Naive thymus-derived CD4-positive, alpha-beta T cell (primary cell): ENCODE results near the gene HEG1. TPM values are rescaled to one million over a fixed set of nuclear protein-coding genes. Genes with fewer than 3 reads are reported as not detected.
"Not testable (repeated sequence)": the region's sequence is repeated elsewhere in the genome, so short reads cannot be mapped to it uniquely, and the experiment has no call there.

Experiments used
- ATAC-seq: fragments of 150-1000 bp; cut with Tn5 transposase; 2 replicates; pipeline ENCODE4 v1.10.0; 2021; ENCODE audit warnings: mild to moderate bottlenecking, moderate library complexity
- CTCF ChIA-PET: fragments of 350-600 bp; sonication (Branson Sonifier 250); formaldehyde crosslinking; loops from one replicate; lab custom pipeline; 2021; ENCODE audit warnings: antibody characterized with exemption; lab: Charles Lee
- POLR2A ChIA-PET: fragments of 350-600 bp; sonication (Branson Sonifier 250); formaldehyde crosslinking; loops from one replicate; lab custom pipeline; 2021; ENCODE audit warnings: antibody characterized with exemption, inconsistent platforms; lab: Charles Lee
- DNase-seq, 9 donors: peaks; one replicate each; pipeline versions ENCODE4 v3.0.0 to v3.0.0-alpha.2; 2020 to 2022; ENCODE audit warnings: mixed read lengths in 1 of 9
- H3K27ac ChIP-seq: one replicate; pipeline ENCODE4 v1.7.0; 2013; ENCODE audit warnings: mild to moderate bottlenecking, low read depth, low read length, moderate library complexity
- H3K27me3 ChIP-seq, 2 donors: one replicate each; pipeline ENCODE4 v1.7.0; 2013; ENCODE audit warnings: low read length in 2 of 2, mild to moderate bottlenecking in 2 of 2, moderate library complexity in 2 of 2; ENCODE audit not compliant: control insufficient read depth in 2 of 2, insufficient read depth in 2 of 2
- H3K36me3 ChIP-seq, 3 experiments: 1 replicate in 2 of 3; 2 replicates in 1 of 3; pipeline ENCODE4 v1.7.0; 2013; ENCODE audit warnings: low read length in 3 of 3, mild to moderate bottlenecking in 3 of 3, moderate library complexity in 1 of 3; ENCODE audit not compliant: insufficient read depth in 3 of 3, control insufficient read depth in 2 of 3
- H3K4me1 ChIP-seq, 2 donors: one replicate each; pipeline ENCODE4 v1.7.0; 2013; ENCODE audit warnings: low read length in 2 of 2, mild to moderate bottlenecking in 2 of 2, moderate library complexity in 1 of 2; ENCODE audit not compliant: control insufficient read depth in 2 of 2, insufficient read depth in 2 of 2
- H3K4me3 ChIP-seq: 2 replicates; pipeline ENCODE4 v1.7.0; 2013; ENCODE audit warnings: mild to moderate bottlenecking, low read length
- H3K9me3 ChIP-seq, 3 experiments: 1 replicate in 2 of 3; 2 replicates in 1 of 3; pipeline ENCODE4 v1.7.0; 2013; ENCODE audit warnings: low read length in 3 of 3; ENCODE audit not compliant: control insufficient read depth in 2 of 3
- H3K27ac Mint-ChIP-seq, 9 donors: one replicate each; pipeline ENCODE4 v1.8.0; 2020 to 2022; ENCODE audit warnings: mixed read lengths in 9 of 9, mild to moderate bottlenecking in 8 of 9, moderate library complexity in 5 of 9, inconsistent platforms in 2 of 9
- H3K27me3 Mint-ChIP-seq, 5 donors: one replicate each; pipeline ENCODE4 v1.8.0; 2021 to 2022; ENCODE audit warnings: mixed read lengths in 5 of 5, mild to moderate bottlenecking in 1 of 5
- H3K36me3 Mint-ChIP-seq, 5 donors: one replicate each; pipeline ENCODE4 v1.8.0; 2020 to 2022; ENCODE audit warnings: mixed read lengths in 5 of 5, mild to moderate bottlenecking in 3 of 5, inconsistent platforms in 1 of 5
- H3K4me1 Mint-ChIP-seq, 7 donors: one replicate each; pipeline ENCODE4 v1.8.0; 2020 to 2022; ENCODE audit warnings: mixed read lengths in 7 of 7, mild to moderate bottlenecking in 3 of 7, inconsistent platforms in 1 of 7
- H3K4me3 Mint-ChIP-seq, 10 donors: one replicate each; pipeline ENCODE4 v1.8.0; 2020 to 2022; ENCODE audit warnings: mild to moderate bottlenecking in 10 of 10, mixed read lengths in 10 of 10, moderate library complexity in 6 of 10, inconsistent platforms in 2 of 10
- H3K9me3 Mint-ChIP-seq, 11 donors: one replicate each; pipeline ENCODE4 v1.8.0; 2020 to 2022; ENCODE audit warnings: mixed read lengths in 11 of 11, mild to moderate bottlenecking in 4 of 11, inconsistent platforms in 1 of 11, moderate library complexity in 1 of 11
- intact Hi-C, 2 donors: fragments of 100-400 bp; cut with micrococcal nuclease; formaldehyde crosslinking; loops; one replicate each; pipeline ENCODE4 v1.15.1; 2023
- polyA plus RNA-seq, 2 donors: library from polyadenylated mRNA; unstranded; fragments of 300-500 nt; fragmentation: Illumina TruSeq; gene quantifications; one replicate each; pipeline ENCODE4 v1.2.3, GENCODE V29; 2021
- total RNA-seq, 6 experiments: library from RNA in 5 of 6; stranded (reverse) in 5 of 6; gene quantifications; 1 replicate in 5 of 6; 2 replicates in 1 of 6; pipeline ENCODE4 v1.2.3 and lab custom pipeline; 2021 to 2026

The HEG1 gene
- total and polyA plus RNA-seq, 7 experiments from 2014 or later: 2.1 to 45.4 (median 17.6) TPM

DNA sequence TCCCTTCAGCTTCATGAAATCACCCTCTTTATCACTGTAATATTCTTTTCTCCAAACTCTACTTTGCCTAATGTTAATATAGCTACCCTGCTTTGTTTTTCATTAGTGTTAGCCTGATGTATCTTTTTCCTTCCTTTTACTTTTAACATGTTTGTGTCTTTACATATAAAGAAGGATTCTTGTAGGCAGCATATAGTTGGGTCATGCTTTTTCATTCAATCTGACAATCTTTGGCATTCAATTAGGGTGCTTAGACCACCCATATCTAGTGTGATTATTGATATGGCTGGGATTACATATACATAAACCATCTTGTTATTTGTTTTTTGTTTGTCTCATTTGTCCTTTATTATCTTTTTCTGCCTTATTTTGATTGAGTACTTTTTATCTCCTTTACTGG is 34.9 kb upstream of the HEG1 start:
- ChIA-PET POLR2A (no interaction called here), CTCF (no interaction called here)
- no peak overlapping the region for H3K4me3 Mint-ChIP-seq
- peaks cover 0 to 19% (median 0%) of the 10 kb centered on the region in 5 donors for H3K27me3 Mint-ChIP-seq
- Histone ChIP-seq H3K4me1 (no peaks in the 10 kb centered on the region), H3K4me3 (no peak overlapping the region), H3K27ac (no peak overlapping the region), H3K9me3 (no peaks in the 10 kb centered on the region), H3K36me3 (no peaks in the 10 kb centered on the region), H3K27me3 (no peaks in the 10 kb centered on the region)
- no peak overlapping the region for H3K27ac Mint-ChIP-seq
- no peaks in the 10 kb centered on the region for H3K4me1 Mint-ChIP-seq
- no peak for ATAC-seq
- peaks cover 0 to 8% (median 0%) of the 10 kb centered on the region in 11 donors for H3K9me3 Mint-ChIP-seq
- intact Hi-C loops: no loop called here
- no peak for DNase-seq
- H3K36me3 Mint-ChIP-seq: no peaks in the 10 kb centered on the region

DNA sequence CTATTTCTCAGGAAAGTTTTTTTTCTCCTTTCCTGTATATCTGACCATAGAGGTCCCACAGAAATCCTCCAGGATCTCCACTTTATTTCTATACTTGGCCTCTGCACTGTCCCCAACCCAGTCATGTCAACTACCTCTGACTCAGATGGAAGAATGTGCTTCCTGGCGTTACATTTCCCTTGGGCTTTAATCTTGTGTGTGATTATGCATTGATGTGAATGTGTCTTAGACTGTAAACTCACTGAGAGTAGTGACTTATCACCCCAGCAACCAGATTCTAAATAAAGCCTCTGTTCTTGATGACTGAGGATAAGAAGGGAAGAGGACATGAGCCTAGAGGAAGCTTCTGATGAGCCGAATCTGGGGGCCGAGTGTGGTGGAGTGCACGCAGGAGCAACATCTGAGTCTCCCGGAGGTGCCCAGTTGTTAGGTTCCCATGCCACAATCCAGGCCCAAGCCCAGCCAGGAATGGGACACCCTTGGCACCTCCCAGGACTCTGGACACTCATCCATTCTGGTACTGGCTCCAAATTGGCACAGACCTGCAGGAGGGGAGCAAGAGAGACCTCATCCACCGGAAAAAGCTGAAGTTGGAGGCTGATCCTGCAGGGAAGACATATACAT is 32.1 kb upstream of the HEG1 start:
- ChIA-PET POLR2A (no interaction called here), CTCF (no interaction called here)
- Mint-ChIP-seq H3K4me1 (no peaks in the 10 kb centered on the region), H3K27ac (no peak overlapping the region), H3K4me3 (no peak overlapping the region), H3K36me3 (no peaks in the 10 kb centered on the region), H3K9me3 (peaks cover 0 to 8% (median 0%) of the 10 kb centered on the region in 11 donors), H3K27me3 (peaks cover 0 to 34% (median 0%) of the 10 kb centered on the region in 5 donors)
- Histone ChIP-seq H3K36me3 (no peaks in the 10 kb centered on the region), H3K27me3 (no peaks in the 10 kb centered on the region), H3K4me3 (no peak overlapping the region), H3K4me1 (no peaks in the 10 kb centered on the region), H3K27ac (no peak overlapping the region), H3K9me3 (no peaks in the 10 kb centered on the region)
- DNase-seq: no peak
- intact Hi-C loops: no loop called here
- no peak for ATAC-seq

DNA sequence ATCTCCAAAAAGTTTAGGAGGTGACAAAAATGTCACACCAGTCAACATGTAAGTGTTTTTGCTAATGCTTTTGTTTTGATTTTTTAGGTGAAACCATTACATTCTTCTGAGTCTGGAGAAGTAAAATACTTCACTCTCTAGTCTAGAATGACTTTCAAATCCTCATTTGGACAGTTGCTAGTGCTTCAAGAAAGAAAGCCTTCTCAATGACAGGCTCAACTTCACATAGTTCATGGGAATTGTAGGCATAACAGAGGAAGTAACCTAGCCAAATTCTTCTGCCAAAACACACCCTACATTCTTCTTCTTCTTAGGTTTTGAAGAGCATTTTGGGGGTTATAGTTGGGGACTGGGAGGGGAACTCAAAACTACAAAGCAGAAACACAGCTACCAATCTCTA is 29.4 kb upstream of the HEG1 start:
- no peak for ATAC-seq
- no peaks in the 10 kb centered on the region for H3K36me3 ChIP-seq
- Mint-ChIP-seq H3K27me3 (peaks cover 0 to 38% (median 0%) of the 10 kb centered on the region in 5 donors), H3K4me3 (no peak overlapping the region), H3K27ac (no peak overlapping the region), H3K9me3 (no peaks in the 10 kb centered on the region), H3K4me1 (peaks cover 0 to 2% (median 0%) of the 10 kb centered on the region in 7 donors), H3K36me3 (peaks cover 0 to 2% (median 0%) of the 10 kb centered on the region in 5 donors)
- no peaks in the 10 kb centered on the region for H3K9me3 ChIP-seq
- no peaks in the 10 kb centered on the region for H3K4me1 ChIP-seq
- no peak for DNase-seq
- H3K27me3 ChIP-seq: no peaks in the 10 kb centered on the region
- ChIA-PET CTCF (no interaction called here), POLR2A (no interaction called here)
- no peak overlapping the region for H3K27ac ChIP-seq
- no peak overlapping the region for H3K4me3 ChIP-seq
- intact Hi-C loops: no loop called here

GRCh38 chr3:125083776-125084175 is 28.0 kb upstream of the HEG1 start:
- H3K36me3 Mint-ChIP-seq: peaks cover 0 to 5% (median 0%) of the 10 kb centered on the region in 5 donors
- Histone ChIP-seq H3K36me3 (no peaks in the 10 kb centered on the region), H3K27ac (no peak overlapping the region), H3K4me1 (no peaks in the 10 kb centered on the region), H3K4me3 (no peak overlapping the region), H3K9me3 (no peaks in the 10 kb centered on the region), H3K27me3 (no peaks in the 10 kb centered on the region)
- no peak overlapping the region for H3K27ac Mint-ChIP-seq
- ChIA-PET POLR2A (no interaction called here), CTCF (no interaction called here)
- H3K9me3 Mint-ChIP-seq: no peaks in the 10 kb centered on the region
- no peak overlapping the region for H3K4me3 Mint-ChIP-seq
- H3K27me3 Mint-ChIP-seq: peaks cover 0 to 39% (median 0%) of the 10 kb centered on the region in 5 donors
- peaks cover 0 to 8% (median 0%) of the 10 kb centered on the region in 7 donors for H3K4me1 Mint-ChIP-seq
- DNase-seq: no peak
- ATAC-seq: no peak
- intact Hi-C loops: no loop called here

DNA sequence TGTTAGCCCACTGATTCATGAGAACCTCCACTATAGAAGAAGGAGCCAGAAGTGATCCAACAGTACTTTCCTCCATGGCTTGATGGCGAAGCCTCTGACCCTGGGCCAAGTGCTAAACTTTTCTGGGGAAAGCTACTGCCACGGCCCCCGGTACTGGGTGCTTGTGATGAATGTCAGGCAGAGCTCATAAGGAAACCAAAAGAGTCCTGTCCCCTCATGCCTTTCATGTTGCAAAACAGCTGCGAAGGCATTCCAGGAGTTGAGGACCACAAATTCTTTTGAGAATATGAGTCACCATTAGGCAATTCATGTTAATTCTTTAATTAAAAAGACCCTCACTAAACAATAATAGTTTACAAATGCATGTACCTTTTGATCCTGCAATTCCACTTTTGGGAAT is 26.5 kb upstream of the HEG1 start:
- POLR2A ChIA-PET, H3K27ac Mint-ChIP-seq, H3K27ac ChIP-seq, H3K36me3 Mint-ChIP-seq, H3K9me3 Mint-ChIP-seq, DNase-seq, H3K4me3 Mint-ChIP-seq, H3K4me1 ChIP-seq, H3K9me3 ChIP-seq, CTCF ChIA-PET, H3K36me3 ChIP-seq, ATAC-seq, H3K27me3 ChIP-seq, intact Hi-C loops, H3K4me3 ChIP-seq: not testable (repeated sequence)
- Mint-ChIP-seq H3K27me3 (peaks cover 0 to 41% (median 0%) of the 10 kb centered on the region in 5 donors), H3K4me1 (peaks cover 0 to 16% (median 0%) of the 10 kb centered on the region in 7 donors)

DNA sequence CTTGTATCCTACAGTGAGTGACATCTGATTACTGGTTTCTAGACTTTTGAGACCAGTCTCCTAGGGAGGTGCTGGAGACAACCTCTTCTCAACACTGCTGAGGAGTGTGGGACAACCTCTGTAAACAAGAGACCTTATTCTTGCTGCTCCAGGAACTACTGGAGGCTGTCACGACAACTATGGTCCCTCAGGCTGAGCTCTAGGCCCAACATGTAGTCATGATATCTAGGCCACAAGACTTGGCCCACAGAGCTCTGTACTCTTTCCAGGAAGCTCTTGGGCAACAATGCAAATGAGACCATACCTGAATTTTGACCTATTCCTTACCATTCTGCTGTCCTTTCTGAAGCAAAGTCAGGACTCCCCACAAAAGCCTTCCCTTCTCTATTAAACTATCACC is 24.3 kb upstream of the HEG1 start:
- no peaks in the 10 kb centered on the region for H3K9me3 Mint-ChIP-seq
- no peaks in the 10 kb centered on the region for H3K27me3 ChIP-seq
- no peaks in the 10 kb centered on the region for H3K4me1 ChIP-seq
- no peak overlapping the region for H3K27ac ChIP-seq
- ATAC-seq (no peak), DNase-seq (no peak)
- H3K36me3 Mint-ChIP-seq: peaks cover 0 to 5% (median 0%) of the 10 kb centered on the region in 5 donors
- peaks cover 0 to 16% (median 0%) of the 10 kb centered on the region in 7 donors for H3K4me1 Mint-ChIP-seq
- intact Hi-C loops: no loop called here
- POLR2A ChIA-PET: no interaction called here
- no peaks in the 10 kb centered on the region for H3K36me3 ChIP-seq
- H3K4me3 Mint-ChIP-seq: no peak overlapping the region
- CTCF ChIA-PET: interaction anchor here (0.6 kb wide), 1 partner anchor 364 kb away, joined by 3 read pairs; no protein-coding TSS in a partner anchor
- H3K4me3 ChIP-seq: no peak overlapping the region
- no peaks in the 10 kb centered on the region for H3K9me3 ChIP-seq
- H3K27ac Mint-ChIP-seq: no peak overlapping the region
- peaks cover 0 to 51% (median 0%) of the 10 kb centered on the region in 5 donors for H3K27me3 Mint-ChIP-seq

GRCh38 chr3:125079675-125080045 is 23.9 kb upstream of the HEG1 start:
- ChIA-PET POLR2A (no interaction called here), CTCF (interaction anchor here (0.6 kb wide), 1 partner anchor 364 kb away, joined by 3 read pairs; no protein-coding TSS in a partner anchor)
- DNase-seq (no peak), ATAC-seq (no peak)
- H3K27ac Mint-ChIP-seq: no peak overlapping the region
- Histone ChIP-seq H3K27me3 (no peaks in the 10 kb centered on the region), H3K27ac (no peak overlapping the region), H3K36me3 (no peaks in the 10 kb centered on the region), H3K4me1 (no peaks in the 10 kb centered on the region), H3K4me3 (no peak overlapping the region), H3K9me3 (no peaks in the 10 kb centered on the region)
- H3K4me3 Mint-ChIP-seq: no peak overlapping the region
- peaks cover 0 to 53% (median 0%) of the 10 kb centered on the region in 5 donors for H3K27me3 Mint-ChIP-seq
- H3K4me1 Mint-ChIP-seq: peaks cover 0 to 16% (median 0%) of the 10 kb centered on the region in 7 donors
- peaks cover 0 to 5% (median 0%) of the 10 kb centered on the region in 5 donors for H3K36me3 Mint-ChIP-seq
- H3K9me3 Mint-ChIP-seq: no peaks in the 10 kb centered on the region
- intact Hi-C loops: no loop called here
